ENCODE data around the gene OTULIN. TPM values are rescaled to one million over a fixed set of nuclear protein-coding genes. Genes with fewer than 3 reads are reported as not detected.

OTULIN gene
- total and polyA plus RNA-seq, 4 donors = 8.6 to 44.4 (median 12.1) TPM

GRCh38 chr5:14681236-14681752 is 16.8 kb downstream of the OTULIN start:
- no peak for DNase-seq (ENCODE audit: low spot score)
- H3K36me3 ChIP-seq (ENCODE audit: control insufficient read depth in 4 of 4, insufficient read depth in 3 of 4, low read depth in 1 of 4, low read length in 3 of 4) = peaks cover 8 to 29% (median 23%) of the 10 kb centered on the region in 4 donors
- peaks cover 1 to 31% (median 24%) of the 10 kb centered on the region in 4 donors for H3K4me1 ChIP-seq (ENCODE audit: control insufficient read depth in 4 of 4, insufficient read depth in 4 of 4, low read length in 3 of 4)
- H3K9ac ChIP-seq (ENCODE audit: low read depth in 1 of 2, low read length in 2 of 2) = no peak overlapping the region
- no peak overlapping the region for H3K4me3 ChIP-seq (ENCODE audit: low read depth in 1 of 3, low read length in 3 of 3)
- no peaks in the 10 kb centered on the region for H3K27me3 ChIP-seq (ENCODE audit: control insufficient read depth in 4 of 4, insufficient read depth in 4 of 4, low read length in 3 of 4)
- no peak overlapping the region for H3K27ac ChIP-seq (ENCODE audit: low read depth in 1 of 2, low read length in 2 of 2)
- 98% methylated on average over 10 of the region's 10 CpGs for WGBS
- TF ChIP-seq REST (IDR thresholded peaks at IDR 0.05) = no peak
- TF ChIP-seq YY1 (IDR thresholded peaks at IDR 0.05) = no peak
- no peak for TF ChIP-seq ATF3 (IDR thresholded peaks at IDR 0.05)
- no peak for TF ChIP-seq TAF1 (conservative IDR thresholded peaks at IDR 0.05)
- TF ChIP-seq FOXA2 (IDR thresholded peaks at IDR 0.05) = no peak
- TF ChIP-seq CTCF (IDR thresholded peaks at IDR 0.05; ENCODE audit: low read depth, low read length, missing input control) = no peak
- no peak for TF ChIP-seq HNF4A (conservative IDR thresholded peaks at IDR 0.05)
- TF ChIP-seq NR2F2 (IDR thresholded peaks at IDR 0.05) = no peak
- no peak for TF ChIP-seq FOXA1 (IDR thresholded peaks at IDR 0.05)
- no peak for TF ChIP-seq RXRA (IDR thresholded peaks at IDR 0.05)
- H3K9me3 ChIP-seq (ENCODE audit: control insufficient read depth in 4 of 4, low read length in 3 of 4) = no peaks in the 10 kb centered on the region

GRCh38 chr5:14683906-14684455 is 19.5 kb downstream of the OTULIN start:
- no peaks in the 10 kb centered on the region for H3K27me3 ChIP-seq (ENCODE audit: control insufficient read depth in 4 of 4, insufficient read depth in 4 of 4, low read length in 3 of 4)
- H3K36me3 ChIP-seq (ENCODE audit: control insufficient read depth in 4 of 4, insufficient read depth in 3 of 4, low read depth in 1 of 4, low read length in 3 of 4) = peaks cover 7 to 43% (median 35%) of the 10 kb centered on the region in 4 donors
- H3K4me1 ChIP-seq (ENCODE audit: control insufficient read depth in 4 of 4, insufficient read depth in 4 of 4, low read length in 3 of 4) = peaks cover 0 to 34% (median 24%) of the 10 kb centered on the region in 4 donors
- DNase-seq (ENCODE audit: low spot score) = no peak
- no peak overlapping the region for H3K4me3 ChIP-seq (ENCODE audit: low read depth in 1 of 3, low read length in 3 of 3)
- H3K27ac ChIP-seq (ENCODE audit: low read depth in 1 of 2, low read length in 2 of 2) = peak overlapping the region; percentile 82 to 91
- TF ChIP-seq NR2F2 (IDR thresholded peaks at IDR 0.05) (no peak), HNF4G (IDR thresholded peaks at IDR 0.05) (no peak), YY1 (IDR thresholded peaks at IDR 0.05) (no peak), HNF4A (conservative IDR thresholded peaks at IDR 0.05) (no peak), ATF3 (IDR thresholded peaks at IDR 0.05) (no peak), TAF1 (conservative IDR thresholded peaks at IDR 0.05) (no peak)
- 42% methylated on average over 4 of the region's 4 CpGs for WGBS
- H3K9ac ChIP-seq (ENCODE audit: low read depth in 1 of 2, low read length in 2 of 2) = peak overlapping the region in 1 of 2 donors; percentile 60
- H3K9me3 ChIP-seq (ENCODE audit: control insufficient read depth in 4 of 4, low read length in 3 of 4) = no peaks in the 10 kb centered on the region

Measured in liver (tissue), 9 donors.